Gastrocnemius medialis (tissue), 4 donors: ENCODE measurements around the gene BNC2. TPM values are rescaled to one million over a fixed set of nuclear protein-coding genes. Genes with fewer than 3 reads are reported as not detected.
A peak's percentile ranks its signal among the peaks of the same experiment; 100 is the strongest.

Source experiments
- ATAC-seq, 2 donors: fragments of 150-250 bp; one replicate each; pipeline ENCODE4 v1.9.1; 2016
- DNase-seq, 2 donors: peaks; one replicate each; pipeline ENCODE4 v3.0.0-alpha.2; 2019
- H3K27ac ChIP-seq, 4 donors: fragments of 200-600 bp; sonication (generic); 1 replicate in 1 of 4; 2 replicates in 3 of 4; pipeline ENCODE4 v1.5.1; 2016 to 2018; ENCODE audit warnings: mild to moderate bottlenecking in 2 of 4, moderate library complexity in 1 of 4
- H3K27me3 ChIP-seq, 3 donors: fragments of 200-600 bp; sonication (generic) in 2 of 3; 1 replicate in 1 of 3; 2 replicates in 2 of 3; pipeline versions ENCODE4 v1.5.1 to v1.6.0; 2016 to 2019; ENCODE audit warnings: mild to moderate bottlenecking in 1 of 3, moderate library complexity in 1 of 3
- H3K36me3 ChIP-seq, 2 donors: fragments of 200-600 bp; sonication (generic) in 1 of 2; one replicate each; pipeline ENCODE4 v1.5.1; 2017 to 2018
- H3K4me1 ChIP-seq, 2 donors: fragments of 200-600 bp; sonication (generic) in 1 of 2; one replicate each; pipeline ENCODE4 v1.5.1; 2016 to 2017; ENCODE audit warnings: mild to moderate bottlenecking in 2 of 2
- H3K4me3 ChIP-seq, 4 donors: fragments of 200-600 bp; sonication (generic) in 3 of 4; 1 replicate in 1 of 4; 2 replicates in 3 of 4; pipeline ENCODE4 v1.5.1; 2016 to 2019; ENCODE audit warnings: mild to moderate bottlenecking in 2 of 4
- H3K9me3 ChIP-seq, 3 donors: fragments of 200-600 bp; sonication (generic) in 2 of 3; 1 replicate in 1 of 3; 2 replicates in 2 of 3; pipeline ENCODE4 v1.5.1; 2016 to 2019
- CTCF ChIP-seq, 5 experiments: fragments of 450-650 bp in 3 of 5; fragments of 200-600 bp in 2 of 5; sonication (generic) in 2 of 5; IDR thresholded peaks in 4 of 5; conservative IDR thresholded peaks in 1 of 5; 1 replicate in 4 of 5; 2 replicates in 1 of 5; pipeline ENCODE4 v1.5.1; 2016 to 2019; ENCODE audit warnings: antibody characterized with exemption in 5 of 5, mild to moderate bottlenecking in 3 of 5, moderate library complexity in 3 of 5
- POLR2A ChIP-seq, 2 donors: fragments of 450-650 bp; IDR thresholded peaks; one replicate each; pipeline ENCODE4 v1.6.1; 2017; ENCODE audit warnings: antibody characterized with exemption in 2 of 2, mild to moderate bottlenecking in 2 of 2, moderate library complexity in 2 of 2
- in situ Hi-C, 4 donors: fragments of 200-750 bp; cut with MboI; loops; one replicate each; pipeline versions ENCODE4 v1.15.0 to v1.8.0; 2017; ENCODE audit warnings: low sequenced_read_pairs in 4 of 4
- intact Hi-C: fragments of 100-400 bp; cut with DNase I; formaldehyde crosslinking; loops from one replicate; pipeline ENCODE4 v1.15.1; 2023; ENCODE audit warnings: low total_unique reads
- total RNA-seq, 4 donors: library from RNA; depleted of rRNA; stranded (reverse); fragments of >200 nt; gene quantifications; one replicate each; pipeline versions ENCODE4 v1.1.0 to v1.2.3, GENCODE V29; 2016

BNC2 gene
- total RNA-seq, 4 donors from 2014 or later = 40.9 to 122 (median 68.7) TPM

GRCh38 chr9:16659096-16659495 is 211.4 kb downstream of the BNC2 start:
- Histone ChIP-seq H3K4me1 (peaks cover 4 to 14% of the 10 kb centered on the region in 2 donors), H3K4me3 (no peak overlapping the region), H3K27ac (no peak overlapping the region), H3K27me3 (no peaks in the 10 kb centered on the region), H3K9me3 (no peaks in the 10 kb centered on the region), H3K36me3 (no peaks in the 10 kb centered on the region)
- in situ Hi-C loops (no loop called here), intact Hi-C loops (no loop called here)
- TF ChIP-seq CTCF (IDR thresholded peaks at IDR 0.05 in 4 of 5, conservative IDR thresholded peaks at IDR 0.05 in 1 of 5) (no peak), POLR2A (IDR thresholded peaks at IDR 0.05) (no peak)
- DNase-seq (no peak), ATAC-seq (no peak)

GRCh38 chr9:16656432-16657169 is 213.9 kb downstream of the BNC2 start:
- Histone ChIP-seq H3K4me1 (peaks cover 2 to 14% of the 10 kb centered on the region in 2 donors), H3K27me3 (no peaks in the 10 kb centered on the region), H3K36me3 (no peaks in the 10 kb centered on the region), H3K27ac (no peak overlapping the region), H3K9me3 (no peaks in the 10 kb centered on the region), H3K4me3 (no peak overlapping the region)
- in situ Hi-C loops = no loop called here
- no peak for TF ChIP-seq POLR2A (IDR thresholded peaks at IDR 0.05)
- no peak for TF ChIP-seq CTCF (IDR thresholded peaks at IDR 0.05 in 4 of 5, conservative IDR thresholded peaks at IDR 0.05 in 1 of 5)
- DNase-seq = no peak
- intact Hi-C loops = no loop called here
- ATAC-seq = peak in 1 of 2 donors; percentile 66

GRCh38 chr9:16654596-16655126 is 215.8 kb downstream of the BNC2 start:
- in situ Hi-C loops = no loop called here
- intact Hi-C loops = no loop called here
- TF ChIP-seq POLR2A (IDR thresholded peaks at IDR 0.05) = no peak
- no peak for TF ChIP-seq CTCF (IDR thresholded peaks at IDR 0.05 in 4 of 5, conservative IDR thresholded peaks at IDR 0.05 in 1 of 5)
- Histone ChIP-seq H3K4me1 (peaks cover 0 to 14% of the 10 kb centered on the region in 2 donors), H3K9me3 (no peaks in the 10 kb centered on the region), H3K27me3 (no peaks in the 10 kb centered on the region), H3K4me3 (no peak overlapping the region), H3K27ac (no peak overlapping the region), H3K36me3 (no peaks in the 10 kb centered on the region)
- ATAC-seq (no peak), DNase-seq (no peak)

- in situ Hi-C loops = no loop called here
- Histone ChIP-seq H3K4me3 (peak overlapping the region in 2 of 4 donors; percentile 7 to 19), H3K27me3 (no peaks in the 10 kb centered on the region), H3K27ac (no peak overlapping the region), H3K4me1 (peaks cover 0 to 14% of the 10 kb centered on the region in 2 donors), H3K9me3 (no peaks in the 10 kb centered on the region), H3K36me3 (no peaks in the 10 kb centered on the region)
- no peak for DNase-seq
- intact Hi-C loops = no loop called here
- no peak for TF ChIP-seq CTCF (IDR thresholded peaks at IDR 0.05 in 4 of 5, conservative IDR thresholded peaks at IDR 0.05 in 1 of 5)
- peak in 1 of 2 donors; percentile 37 for ATAC-seq
Measured at GRCh38 chr9:16653491-16654399, 216.7 kb downstream of the BNC2 start.
